ENCODE measurements around the gene GGPS1.
"Not testable (repeated sequence)": the region's sequence is repeated elsewhere in the genome, so short reads cannot be mapped to it uniquely, and the experiment has no call there.

The GGPS1 gene

DNA sequence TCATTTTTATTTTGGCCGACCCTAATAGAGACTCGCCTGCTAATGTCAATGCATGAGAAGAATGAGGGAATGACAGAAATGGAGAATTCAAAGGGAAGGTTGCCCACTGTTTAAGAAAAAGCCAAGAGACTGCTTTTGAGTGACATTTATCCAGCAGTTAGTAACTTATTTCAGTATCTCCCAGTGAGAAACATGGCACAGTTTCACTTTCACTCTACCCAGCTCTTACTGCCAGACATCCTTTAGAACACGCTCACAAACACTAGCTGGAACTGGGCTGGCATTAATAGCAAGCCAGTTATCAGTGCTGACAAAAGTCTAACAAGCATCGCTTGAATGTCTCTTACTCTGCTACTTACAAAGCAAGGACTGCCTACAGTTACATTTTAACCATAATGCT lies 8.5 kb downstream of the GGPS1 start:
- in situ Hi-C loops (cut with MboI; ENCODE audit: low sequenced_read_pairs), result no loop called here

GRCh38 chr1:235339746-235340145 lies 11.4 kb downstream of the GGPS1 start:
- in situ Hi-C loops (cut with MboI; ENCODE audit: low sequenced_read_pairs), result no loop called here

DNA sequence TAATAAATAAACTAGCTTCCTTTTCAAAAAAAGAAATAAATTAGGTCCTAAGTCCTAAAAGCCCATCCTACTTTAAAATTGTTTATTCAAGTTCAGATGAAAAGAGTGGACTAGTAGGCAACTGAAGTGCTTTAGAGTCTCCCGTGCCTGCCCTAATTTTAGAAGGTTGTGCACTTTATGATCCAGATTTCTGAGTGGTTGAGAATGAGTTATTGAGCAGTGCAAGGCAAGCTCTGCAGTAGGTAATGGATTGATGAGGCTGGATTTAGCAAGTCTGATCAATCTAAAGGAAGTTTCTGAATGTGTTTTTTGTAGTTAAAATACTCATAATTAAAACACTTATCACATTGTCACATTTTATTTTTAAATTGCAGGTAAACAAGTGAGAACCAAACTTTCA lies 13.0 kb downstream of the GGPS1 start:
- in situ Hi-C loops (cut with MboI; ENCODE audit: low sequenced_read_pairs), result no loop called here

- in situ Hi-C loops (cut with MboI; ENCODE audit: low sequenced_read_pairs), result no loop called here
These were observed 13.7 kb downstream of the GGPS1 start for GRCh38 chr1:235342039-235342438.

- in situ Hi-C loops (cut with MboI; ENCODE audit: low sequenced_read_pairs), result no loop called here
These were observed 14.1 kb downstream of the GGPS1 start for GRCh38 chr1:235342471-235342870.

GRCh38 chr1:235343726-235344125 lies 15.4 kb downstream of the GGPS1 start:
- in situ Hi-C loops (cut with MboI; ENCODE audit: low sequenced_read_pairs), result no loop called here

- in situ Hi-C loops (cut with MboI; ENCODE audit: low sequenced_read_pairs), result no loop called here
These were observed 23.1 kb downstream of the GGPS1 start for GRCh38 chr1:235351441-235351840.

- in situ Hi-C loops (cut with MboI; ENCODE audit: low sequenced_read_pairs), result no loop called here
These were observed 23.5 kb downstream of the GGPS1 start for GRCh38 chr1:235351898-235352297.

DNA sequence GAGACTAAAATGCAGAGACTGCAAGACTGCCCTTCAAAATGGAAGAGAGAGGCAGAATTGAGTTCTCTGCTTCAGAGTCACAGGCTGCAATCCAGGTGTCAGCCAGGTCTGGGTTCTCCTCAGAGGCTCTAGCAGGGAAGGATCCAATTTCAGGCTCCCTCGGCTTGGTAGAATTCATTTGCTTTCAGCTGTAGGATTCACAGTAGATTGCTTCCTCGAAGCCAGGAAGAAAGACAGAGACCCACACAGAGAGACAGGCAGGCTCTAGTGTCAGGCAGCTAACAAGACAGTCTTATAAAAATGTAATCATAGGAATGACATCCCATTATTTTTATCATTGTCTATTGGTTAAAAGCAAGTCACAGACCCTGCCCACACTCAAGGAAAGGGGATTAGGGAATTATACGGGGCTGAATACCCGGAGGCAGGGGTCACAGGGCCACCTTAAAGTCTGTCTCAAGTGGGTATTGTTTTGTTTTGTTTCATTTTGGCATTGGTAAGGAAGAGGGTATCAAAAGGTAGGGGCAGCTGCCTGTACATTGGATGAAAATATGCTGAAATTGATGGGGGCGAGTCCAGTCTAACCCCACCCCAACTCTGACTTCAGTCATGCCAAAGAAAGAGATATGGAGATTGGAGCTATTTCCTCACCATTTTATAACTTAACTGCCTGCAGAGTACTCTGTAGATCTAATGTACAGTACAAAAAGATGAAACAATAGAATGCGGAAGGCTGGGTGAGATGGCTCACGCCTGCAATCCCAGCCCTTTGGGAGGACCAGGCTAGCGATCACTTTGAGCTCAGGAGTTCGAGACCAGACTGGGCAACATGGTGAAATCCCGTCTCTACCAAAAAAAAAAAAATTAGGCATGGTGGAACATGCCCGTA lies 29.4 kb downstream of the GGPS1 start:
- in situ Hi-C loops (cut with MboI; ENCODE audit: low sequenced_read_pairs), result no loop called here

GRCh38 chr1:235358899-235359298 lies 30.5 kb downstream of the GGPS1 start:
- in situ Hi-C loops (cut with MboI; ENCODE audit: low sequenced_read_pairs), result no loop called here

DNA sequence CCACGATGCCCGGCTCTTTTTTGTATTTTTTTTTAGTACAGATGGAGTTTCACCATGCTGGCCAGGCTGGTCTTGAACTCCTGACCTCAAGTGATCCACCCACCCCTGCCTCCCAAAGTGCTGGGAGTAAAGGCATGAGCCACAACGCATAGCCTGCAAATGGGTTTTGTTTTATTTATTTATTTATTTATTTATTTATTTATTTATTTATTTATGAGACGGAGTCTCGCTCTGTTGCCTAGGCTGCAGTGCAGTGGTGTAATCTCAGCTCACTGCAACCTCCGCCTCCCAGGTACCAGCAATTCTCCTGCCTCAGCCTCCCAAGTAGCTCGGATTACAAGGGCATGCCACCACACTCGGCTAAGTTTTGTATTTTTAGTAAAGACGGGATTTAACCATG lies 35.8 kb downstream of the GGPS1 start:
- in situ Hi-C loops (cut with MboI; ENCODE audit: low sequenced_read_pairs), result not testable (repeated sequence)

GRCh38 chr1:235366286-235366685 lies 37.9 kb downstream of the GGPS1 start:
- in situ Hi-C loops (cut with MboI; ENCODE audit: low sequenced_read_pairs), result no loop called here

DNA sequence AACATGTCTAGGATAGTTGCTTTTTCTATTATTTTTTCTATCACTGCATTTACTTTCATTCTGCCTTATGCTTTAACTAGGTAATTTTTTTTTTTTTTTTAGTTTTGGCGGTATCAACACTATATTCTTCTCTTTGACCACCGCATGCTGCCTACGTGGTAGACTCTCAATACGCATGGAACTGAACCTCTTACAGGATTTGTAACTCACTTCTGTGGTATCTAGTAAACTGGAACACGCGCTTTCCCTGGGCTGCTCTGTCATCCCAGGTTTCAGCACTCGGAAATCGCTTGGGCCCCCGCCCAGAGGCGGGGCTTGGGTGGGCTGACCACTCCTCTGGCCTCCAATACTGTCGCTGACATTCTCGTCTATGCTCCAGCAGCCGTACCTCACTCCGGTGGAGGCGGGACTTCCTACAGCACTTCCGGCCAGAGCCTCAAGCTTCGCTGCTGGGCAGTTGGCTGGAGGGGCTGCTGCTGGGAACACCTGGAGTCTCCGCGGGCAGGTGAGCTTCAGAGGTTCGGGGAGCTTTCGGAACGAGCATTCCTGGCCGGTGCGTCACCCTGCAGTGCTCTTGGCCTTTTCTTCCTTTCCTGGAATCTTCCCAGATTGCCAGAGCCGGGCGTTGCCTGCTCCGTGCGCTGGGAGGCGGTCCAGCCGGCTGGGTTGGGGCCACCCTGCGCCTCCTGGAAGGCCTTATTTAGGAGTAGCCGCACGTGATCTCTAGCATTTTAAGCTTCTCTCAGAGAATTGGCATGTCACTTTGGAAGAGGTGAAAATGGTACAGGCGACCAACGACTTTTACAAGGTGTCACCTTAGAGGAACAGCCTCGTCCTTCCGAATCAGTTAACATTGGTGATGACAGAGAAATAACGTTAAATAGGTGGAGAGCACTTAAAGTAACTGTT lies 38.9 kb downstream of the GGPS1 start, which contains the start of gene TBCE:
TBCE (plus strand) TSS at position 428 of the 909 bp plus-strand sequence. CDS start 12,623 bp downstream, outside the sequence.
- in situ Hi-C loops (cut with MboI; ENCODE audit: low sequenced_read_pairs), result no loop called here

GRCh38 chr1:235368428-235368827 lies 40.1 kb downstream of the GGPS1 start:
- in situ Hi-C loops (cut with MboI; ENCODE audit: low sequenced_read_pairs), result no loop called here

- in situ Hi-C loops (cut with MboI; ENCODE audit: low sequenced_read_pairs), result no loop called here
These were observed 41.4 kb downstream of the GGPS1 start for GRCh38 chr1:235369802-235370201.

DNA sequence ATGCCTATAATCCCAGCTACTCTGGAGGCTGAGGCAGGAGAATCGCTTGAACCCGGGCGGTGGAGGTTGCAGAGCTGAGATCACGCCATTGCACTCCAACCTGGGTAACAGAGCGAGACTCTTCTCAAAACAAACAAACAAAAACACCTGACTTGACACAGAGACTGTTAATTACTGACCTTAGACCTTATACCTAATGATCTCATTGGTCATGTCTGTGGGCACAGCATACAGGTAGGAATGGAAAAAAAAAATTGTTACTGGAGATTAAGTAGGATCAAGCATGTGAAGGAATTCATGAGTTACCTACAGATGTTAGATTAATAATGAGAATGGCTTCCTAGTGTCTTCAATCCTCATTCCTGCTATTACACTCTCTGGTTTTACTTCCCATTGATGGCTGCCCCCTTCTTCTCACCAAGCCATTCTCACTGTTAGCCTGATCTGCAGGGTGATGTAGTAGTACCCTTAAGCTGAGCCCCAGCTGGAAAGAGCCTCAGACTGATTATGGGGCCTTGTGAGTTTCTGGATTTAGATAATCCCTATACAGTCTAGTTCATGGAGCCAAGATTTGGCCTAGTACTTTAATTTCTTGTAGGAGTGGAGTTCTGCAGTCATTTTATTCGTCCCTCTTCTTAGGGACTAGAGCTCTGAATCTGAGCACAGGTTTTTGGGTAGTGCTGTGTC lies 47.7 kb downstream of the GGPS1 start:
- in situ Hi-C loops (cut with MboI; ENCODE audit: low sequenced_read_pairs), result no loop called here

GRCh38 chr1:235378134-235378735 lies 49.9 kb downstream of the GGPS1 start:
- in situ Hi-C loops (cut with MboI; ENCODE audit: low sequenced_read_pairs), result not testable (repeated sequence)

- in situ Hi-C loops (cut with MboI; ENCODE audit: low sequenced_read_pairs), result not testable (repeated sequence)
These were observed 53.8 kb downstream of the GGPS1 start for GRCh38 chr1:235381955-235382739.

- in situ Hi-C loops (cut with MboI; ENCODE audit: low sequenced_read_pairs), result not testable (repeated sequence)
These were observed 57.3 kb downstream of the GGPS1 start for GRCh38 chr1:235385633-235386032.

DNA sequence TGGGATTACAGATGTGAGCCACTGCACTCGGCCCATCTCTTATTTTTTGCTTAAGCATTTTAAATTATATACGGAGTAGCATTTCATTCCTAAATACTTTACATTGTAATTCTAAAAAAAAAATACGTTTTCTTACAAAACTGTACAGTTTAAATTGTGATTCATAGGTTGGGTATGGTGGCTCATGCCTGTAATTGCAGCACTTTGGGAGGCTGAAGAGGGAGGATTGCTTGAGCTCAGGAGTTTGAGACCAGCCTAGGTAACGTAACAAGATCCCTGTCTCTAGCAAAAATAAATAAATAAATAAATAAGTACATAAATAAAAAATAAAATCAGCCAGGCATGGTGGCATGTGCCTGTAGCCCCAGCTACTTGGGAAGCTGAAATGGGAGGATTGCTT lies 63.5 kb downstream of the GGPS1 start:
- in situ Hi-C loops (cut with MboI; ENCODE audit: low sequenced_read_pairs), result no loop called here

Data from HL-60/S4 treated with retinoic acid at 250 ng/mL for 4 days and 3 days (cell line).